ENCODE results near the gene NUP93. TPM values are rescaled to one million over a fixed set of nuclear protein-coding genes. Genes with fewer than 3 reads are reported as not detected.
A peak's percentile ranks its signal among the peaks of the same experiment; 100 is the strongest.

The NUP93 gene
- total RNA-seq, 1 donor from 2014 or later: 27.1 TPM

- intact Hi-C loops (cut with micrococcal nuclease): no loop called here
- Histone ChIP-seq H3K27ac (replicated peaks) (no peak overlapping the region), H3K4me1 (peaks cover 9% of the 10 kb centered on the region), H3K4me3 (no peak overlapping the region), H3K27me3 (ENCODE audit: low read depth) (no peaks in the 10 kb centered on the region), H3K36me3 (no peaks in the 10 kb centered on the region), H3K9me3 (replicated peaks) (no peaks in the 10 kb centered on the region)
- DNase-seq: no peak
- no peak for TF ChIP-seq CTCF (IDR thresholded peaks at IDR 0.05; ENCODE audit: borderline replicate concordance)
Measured at GRCh38 chr16:56871172-56871593, 141.3 kb downstream of the NUP93 start.

DNA sequence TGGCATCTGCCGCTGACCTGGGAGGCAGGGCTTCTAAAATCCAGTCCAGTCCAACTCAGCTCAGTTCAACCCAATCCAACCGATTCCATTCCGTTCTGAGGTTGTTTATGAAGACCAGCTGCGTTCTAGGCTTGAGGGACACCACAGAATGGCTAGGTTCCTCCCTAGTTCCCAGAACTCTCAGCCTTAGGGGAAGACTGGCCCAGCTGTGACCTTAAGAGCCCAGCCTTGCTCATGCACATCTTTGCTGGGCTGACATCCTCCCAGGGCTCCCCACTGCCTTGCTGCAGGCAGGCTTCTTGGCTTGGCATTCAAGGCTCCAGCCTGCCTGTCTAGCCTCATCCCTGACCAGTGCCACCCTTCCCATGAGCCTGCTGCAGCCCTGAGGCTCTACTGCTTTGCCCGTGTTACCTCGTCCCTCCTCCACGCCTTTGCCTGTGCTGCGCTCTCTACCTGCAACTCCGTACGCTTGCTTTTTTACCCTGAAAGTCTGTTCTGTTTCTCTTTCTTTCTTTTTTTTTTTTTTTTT lies 143.0 kb downstream of the NUP93 start:
- no peak for TF ChIP-seq CTCF (IDR thresholded peaks at IDR 0.05; ENCODE audit: borderline replicate concordance)
- Histone ChIP-seq H3K9me3 (replicated peaks) (no peaks in the 10 kb centered on the region), H3K4me3 (no peak overlapping the region), H3K27me3 (ENCODE audit: low read depth) (no peaks in the 10 kb centered on the region), H3K36me3 (no peaks in the 10 kb centered on the region), H3K4me1 (no peaks in the 10 kb centered on the region), H3K27ac (replicated peaks) (no peak overlapping the region)
- peak; percentile 26 for DNase-seq
- intact Hi-C loops (cut with micrococcal nuclease): no loop called here

- Histone ChIP-seq H3K4me1 (no peaks in the 10 kb centered on the region), H3K9me3 (replicated peaks) (no peaks in the 10 kb centered on the region), H3K36me3 (no peaks in the 10 kb centered on the region), H3K27me3 (ENCODE audit: low read depth) (no peaks in the 10 kb centered on the region), H3K4me3 (no peak overlapping the region), H3K27ac (replicated peaks) (no peak overlapping the region)
- no peak for DNase-seq
- intact Hi-C loops (cut with micrococcal nuclease): no loop called here
- no peak for TF ChIP-seq CTCF (IDR thresholded peaks at IDR 0.05; ENCODE audit: borderline replicate concordance)
Measured at GRCh38 chr16:56874800-56875199, 144.9 kb downstream of the NUP93 start.

- intact Hi-C loops (cut with micrococcal nuclease): no loop called here
Measured at GRCh38 chr16:56876048-56876447, 146.1 kb downstream of the NUP93 start.

DNA sequence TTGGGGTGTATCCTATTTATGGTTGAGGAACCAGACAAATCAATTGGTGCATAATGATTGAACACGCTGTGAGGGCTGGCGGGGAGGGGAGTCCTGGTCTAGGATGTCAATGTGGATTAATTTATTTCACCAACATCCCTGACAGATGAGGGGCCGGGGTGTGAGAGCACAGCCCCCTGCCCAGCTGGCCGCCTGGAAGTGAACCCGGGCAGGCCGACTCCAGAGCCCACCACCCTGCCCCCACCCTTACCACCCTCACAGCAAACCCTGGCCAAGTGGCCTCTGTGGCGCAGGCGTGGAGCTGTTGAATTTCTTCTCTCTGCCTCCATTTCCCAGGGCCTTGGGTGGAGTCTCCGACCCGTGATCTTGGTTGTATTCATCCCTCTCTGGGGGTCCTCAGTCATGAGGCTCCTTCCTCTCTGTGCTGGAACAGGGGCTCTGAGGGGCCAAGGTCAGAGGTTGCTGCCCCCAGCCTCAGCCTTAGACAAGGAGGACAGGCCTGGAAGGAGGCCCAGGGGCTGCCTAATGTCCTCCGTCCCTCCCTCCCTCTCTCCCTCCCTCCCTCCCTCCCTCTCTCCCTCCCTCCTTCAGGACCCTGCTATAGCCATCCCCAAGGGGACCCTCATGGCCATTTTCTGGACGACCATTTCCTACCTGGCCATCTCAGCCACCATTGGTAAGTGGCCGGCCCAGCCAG lies 147.7 kb downstream of the NUP93 start:
- intact Hi-C loops (cut with micrococcal nuclease): no loop called here
- Histone ChIP-seq H3K4me3 (no peak overlapping the region), H3K4me1 (no peaks in the 10 kb centered on the region), H3K36me3 (no peaks in the 10 kb centered on the region), H3K9me3 (replicated peaks) (no peaks in the 10 kb centered on the region), H3K27ac (replicated peaks) (no peak overlapping the region), H3K27me3 (ENCODE audit: low read depth) (no peaks in the 10 kb centered on the region)
- TF ChIP-seq CTCF (IDR thresholded peaks at IDR 0.05; ENCODE audit: borderline replicate concordance): no peak
- no peak for DNase-seq

More at GRCh38 chr16:56876048-56876447, 146.1 kb downstream of the NUP93 start:
- no peak overlapping the region for H3K27ac ChIP-seq (replicated peaks)
- no peaks in the 10 kb centered on the region for H3K9me3 ChIP-seq (replicated peaks)
- no peak for TF ChIP-seq CTCF (IDR thresholded peaks at IDR 0.05; ENCODE audit: borderline replicate concordance)
- DNase-seq: no peak
- H3K4me1 ChIP-seq: no peaks in the 10 kb centered on the region
- no peaks in the 10 kb centered on the region for H3K36me3 ChIP-seq
- H3K4me3 ChIP-seq: no peak overlapping the region
- no peaks in the 10 kb centered on the region for H3K27me3 ChIP-seq (ENCODE audit: low read depth)
